Endothelial cell of umbilical vein (primary cell): ENCODE results near the gene MERTK. TPM values are rescaled to one million over a fixed set of nuclear protein-coding genes. Genes with fewer than 3 reads are reported as not detected.
A peak's percentile ranks its signal among the peaks of the same experiment; 100 is the strongest.

Experiments
- BruUV-seq: library from RNA; stranded (reverse); fragments of 400-500 nt; replicated peaks from 2 replicates; lab custom pipeline; 2021; lab: Mats Ljungman, UMichigan
- CTCF ChIA-PET: fragments of 300-600, 350-600 bp; sonication (Branson Sonifier 250); formaldehyde crosslinking; loops from one replicate; lab custom pipeline; 2021; ENCODE audit warnings: antibody characterized with exemption, inconsistent platforms; lab: Charles Lee
- POLR2A ChIA-PET: fragments of 300-600, 350-600 bp; sonication (Branson Sonifier 250); formaldehyde crosslinking; loops from one replicate; lab custom pipeline; 2021; ENCODE audit warnings: antibody characterized with exemption, inconsistent platforms; lab: Charles Lee
- DNase-seq: peaks from one replicate; pipeline ENCODE4 v3.0.0-alpha.2; 2011; ENCODE audit warnings: low read depth, low spot score
- FAIRE-seq: peaks from 2 replicates; lab custom pipeline; 2011; peaks lifted over from hg19 to GRCh38; lab: Jason Lieb, UNC
- H2AFZ ChIP-seq: 2 replicates; pipeline ENCODE4 v1.6.0; 2012; ENCODE audit warnings: low read depth, low read length, control low read depth, inconsistent platforms
- H3K27ac ChIP-seq: 2 replicates; pipeline ENCODE4 v1.5.1; 2011; ENCODE audit warnings: low read depth, mild to moderate bottlenecking, control low read depth, low read length, moderate library complexity; ENCODE audit not compliant: insufficient read depth
- H3K27me3 ChIP-seq, 2 experiments: 2 replicates each; pipeline versions ENCODE4 v1.6.0 to v1.6.1; 2011; ENCODE audit warnings: low read length in 2 of 2, mixed read lengths in 1 of 2; ENCODE audit not compliant: control insufficient read depth in 2 of 2, insufficient read depth in 2 of 2
- H3K36me3 ChIP-seq, 2 experiments: 2 replicates in 1 of 2; 3 replicates in 1 of 2; pipeline ENCODE4 v1.5.1; 2011; ENCODE audit warnings: low read length in 2 of 2, mild to moderate bottlenecking in 1 of 2, moderate library complexity in 1 of 2; ENCODE audit not compliant: control insufficient read depth in 2 of 2, insufficient read depth in 2 of 2; ENCODE audit errors: extremely low read depth in 1 of 2
- H3K4me1 ChIP-seq: 3 replicates; pipeline ENCODE4 v1.5.1; 2011; ENCODE audit warnings: mild to moderate bottlenecking, low read length; ENCODE audit not compliant: control insufficient read depth, insufficient read depth; ENCODE audit errors: extremely low read depth
- H3K4me2 ChIP-seq: 2 replicates; pipeline ENCODE4 v1.6.1; 2011; ENCODE audit warnings: low read length, control low read depth, mixed read lengths; ENCODE audit not compliant: insufficient read depth
- H3K4me3 ChIP-seq, 3 experiments: fragments of 200-600 bp in 1 of 3; sonication (generic), shearing (Covaris generic) in 1 of 3; replicated peaks in 1 of 3; 2 replicates each; pipeline ENCODE4 v1.5.1; 2011 to 2016; ENCODE audit warnings: control low read depth in 3 of 3, low read length in 3 of 3, mild to moderate bottlenecking in 2 of 3, inconsistent platforms in 1 of 3, low read depth in 1 of 3, moderate library complexity in 1 of 3; ENCODE audit not compliant: insufficient read depth in 1 of 3
- H3K79me2 ChIP-seq: 2 replicates; pipeline ENCODE4 v1.6.0; 2012; ENCODE audit warnings: low read length, inconsistent platforms; ENCODE audit not compliant: control insufficient read depth, insufficient read depth
- H3K9ac ChIP-seq: replicated peaks from 2 replicates; pipeline ENCODE3; 2011; ENCODE audit warnings: low read length, control low read depth; ENCODE audit not compliant: insufficient read depth; ENCODE audit errors: extremely low read depth
- H3K9me1 ChIP-seq: replicated peaks from 3 replicates; pipeline ENCODE4 v1.6.0; 2011; ENCODE audit warnings: mild to moderate bottlenecking, low read length; ENCODE audit not compliant: control insufficient read depth, insufficient read depth; ENCODE audit errors: extremely low read depth
- H3K9me3 ChIP-seq: replicated peaks from 2 replicates; pipeline ENCODE4 v1.5.1; 2012; ENCODE audit warnings: low read length, inconsistent platforms; ENCODE audit not compliant: control insufficient read depth, insufficient read depth
- H4K20me1 ChIP-seq: replicated peaks from 2 replicates; pipeline ENCODE3; 2011; ENCODE audit warnings: mild to moderate bottlenecking, low read length; ENCODE audit not compliant: control insufficient read depth, insufficient read depth; ENCODE audit errors: extremely low read depth
- EZH2 ChIP-seq: IDR thresholded peaks from 2 replicates; pipeline ENCODE4 v1.6.1; 2012; ENCODE audit warnings: borderline replicate concordance, low read depth, mild to moderate bottlenecking, moderate library complexity, low read length, inconsistent platforms; ENCODE audit not compliant: severe bottlenecking
- FOS ChIP-seq: IDR thresholded peaks from 2 replicates; pipeline ENCODE4 v1.6.1; 2011; ENCODE audit warnings: mild to moderate bottlenecking, low read length, moderate library complexity, borderline replicate concordance; ENCODE audit not compliant: insufficient read depth
- MYC ChIP-seq: IDR thresholded peaks from one replicate; pipeline ENCODE4 v1.6.1; 2011; ENCODE audit warnings: mild to moderate bottlenecking, low read depth, low read length
- POLR2A ChIP-seq: IDR thresholded peaks from 2 replicates; pipeline ENCODE4 v1.6.1; 2012; ENCODE audit warnings: low read depth, mild to moderate bottlenecking, control low read depth, low read length
- POLR2AphosphoS5 ChIP-seq: IDR thresholded peaks from 2 replicates; pipeline ENCODE4 v1.6.1; 2012; ENCODE audit warnings: low read depth, mild to moderate bottlenecking, control low read depth, low read length, moderate library complexity; ENCODE audit not compliant: insufficient read depth
- dilution Hi-C: fragments of 300-500 bp; cut with MboI; formaldehyde crosslinking; loops from one replicate; pipeline ENCODE4 v1.15.0; 2019; ENCODE audit warnings: low sequenced_read_pairs; ENCODE audit not compliant: extremely low pct_ligation_motif_present
- intact Hi-C: fragments of 100-400 bp; cut with micrococcal nuclease; formaldehyde crosslinking; loops from one replicate; pipeline ENCODE4 v1.10.0; 2022
- polyA plus RNA-seq, 4 experiments: library from polyadenylated mRNA; depleted of rRNA in 3 of 4; stranded (reverse) in 3 of 4; unstranded in 1 of 4; fragments of >200 nt; gene quantifications; 2 replicates each; pipeline versions ENCODE4 v1.2.1 to v1.2.3, GENCODE V29; 2011 to 2012; ENCODE audit warnings: missing spikeins in 1 of 4
- total RNA-seq: library from RNA; stranded (reverse); gene quantifications from 2 replicates; pipeline ENCODE4 v1.2.3, GENCODE V29; 2021
- TF ChIP-seq, protein P1 (sequence below): IDR thresholded peaks from 2 replicates; pipeline ENCODE4 v1.6.1; 2011; ENCODE audit not compliant: insufficient read depth, insufficient read length
- TF ChIP-seq, protein P2 (sequence below), 2 donors: IDR thresholded peaks; 1 replicate in 1 of 2; 2 replicates in 1 of 2; pipeline ENCODE4 v1.5.1; 2011; ENCODE audit warnings: low read length in 2 of 2, mild to moderate bottlenecking in 2 of 2, moderate library complexity in 2 of 2, control low read depth in 1 of 2, inconsistent platforms in 1 of 2, low read depth in 1 of 2; ENCODE audit not compliant: insufficient read depth in 1 of 2; ENCODE audit errors: extremely low read depth in 1 of 2

MERTK gene
- total and polyA plus RNA-seq, 2 donors (not counting 3 experiments of a cell fraction or from before 2014, with no cell fraction given) = 37.3 to 39.6 TPM

GRCh38 chr2:112001942-112002341 is 103.5 kb downstream of the MERTK start:
- Histone ChIP-seq H3K9me3 (no peaks in the 10 kb centered on the region), H3K27ac (no peak overlapping the region), H4K20me1 (no peaks in the 10 kb centered on the region), H3K36me3 (peaks cover 8 to 10% of the 10 kb centered on the region in 2 experiments), H2AFZ (no peak overlapping the region), H3K4me2 (no peak overlapping the region), H3K9ac (no peak overlapping the region), H3K4me1 (peaks cover 13% of the 10 kb centered on the region), H3K27me3 (no peaks in the 10 kb centered on the region), H3K79me2 (no peaks in the 10 kb centered on the region), H3K4me3 (no peak overlapping the region), H3K9me1 (no peaks in the 10 kb centered on the region)
- intact Hi-C loops = no loop called here
- POLR2A ChIA-PET = interaction anchor here (0.5 kb wide), 1 partner anchor 103 kb away, joined by 3 read pairs; the partner anchor contains the start of gene MERTK
- DNase-seq (no peak), FAIRE-seq (no peak)
- dilution Hi-C loops = no loop called here
- no TSS peak for BruUV-seq
- peak; percentile 12 for TF ChIP-seq FOS
- TF ChIP-seq, protein P1, sequence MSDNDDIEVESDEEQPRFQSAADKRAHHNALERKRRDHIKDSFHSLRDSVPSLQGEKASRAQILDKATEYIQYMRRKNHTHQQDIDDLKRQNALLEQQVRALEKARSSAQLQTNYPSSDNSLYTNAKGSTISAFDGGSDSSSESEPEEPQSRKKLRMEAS = no peak
- CTCF ChIA-PET = interaction anchor here (0.9 to 1.4 kb wide), 7 partner anchors 14 to 114 kb away, joined by 3 to 6 read pairs (median 4); no protein-coding TSS in a partner anchor

- peaks cover 13% of the 10 kb centered on the region for H3K4me1 ChIP-seq
- CTCF ChIA-PET = interaction anchor here (1.5 to 1.7 kb wide), 2 partner anchors 17 to 104 kb away, joined by 3 to 5 read pairs; no protein-coding TSS in a partner anchor
- BruUV-seq = no TSS peak
- H3K9ac ChIP-seq = no peak overlapping the region
- no peaks in the 10 kb centered on the region for H4K20me1 ChIP-seq
- POLR2A ChIA-PET = no interaction called here
- H3K27me3 ChIP-seq = no peaks in the 10 kb centered on the region
- dilution Hi-C loops (no loop called here), intact Hi-C loops (no loop called here)
- H3K36me3 ChIP-seq = peaks cover 0 to 6% of the 10 kb centered on the region in 2 experiments
- no peak overlapping the region for H3K4me3 ChIP-seq
- H3K79me2 ChIP-seq = no peaks in the 10 kb centered on the region
- H3K4me2 ChIP-seq = no peak overlapping the region
- no peak overlapping the region for H3K27ac ChIP-seq
- DNase-seq (no peak), FAIRE-seq (no peak)
- TF ChIP-seq MYC (no peak), POLR2AphosphoS5 (no peak), POLR2A (no peak), EZH2 (no peak)
- TF ChIP-seq, protein P2, sequence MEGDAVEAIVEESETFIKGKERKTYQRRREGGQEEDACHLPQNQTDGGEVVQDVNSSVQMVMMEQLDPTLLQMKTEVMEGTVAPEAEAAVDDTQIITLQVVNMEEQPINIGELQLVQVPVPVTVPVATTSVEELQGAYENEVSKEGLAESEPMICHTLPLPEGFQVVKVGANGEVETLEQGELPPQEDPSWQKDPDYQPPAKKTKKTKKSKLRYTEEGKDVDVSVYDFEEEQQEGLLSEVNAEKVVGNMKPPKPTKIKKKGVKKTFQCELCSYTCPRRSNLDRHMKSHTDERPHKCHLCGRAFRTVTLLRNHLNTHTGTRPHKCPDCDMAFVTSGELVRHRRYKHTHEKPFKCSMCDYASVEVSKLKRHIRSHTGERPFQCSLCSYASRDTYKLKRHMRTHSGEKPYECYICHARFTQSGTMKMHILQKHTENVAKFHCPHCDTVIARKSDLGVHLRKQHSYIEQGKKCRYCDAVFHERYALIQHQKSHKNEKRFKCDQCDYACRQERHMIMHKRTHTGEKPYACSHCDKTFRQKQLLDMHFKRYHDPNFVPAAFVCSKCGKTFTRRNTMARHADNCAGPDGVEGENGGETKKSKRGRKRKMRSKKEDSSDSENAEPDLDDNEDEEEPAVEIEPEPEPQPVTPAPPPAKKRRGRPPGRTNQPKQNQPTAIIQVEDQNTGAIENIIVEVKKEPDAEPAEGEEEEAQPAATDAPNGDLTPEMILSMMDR (IDR thresholded peaks at IDR 0.05; ENCODE audit: extremely low read depth in 1 of 2, insufficient read depth in 1 of 2, low read depth in 1 of 2, low read length in 2 of 2) = no peak
- no peaks in the 10 kb centered on the region for H3K9me1 ChIP-seq
- no peaks in the 10 kb centered on the region for H3K9me3 ChIP-seq
- H2AFZ ChIP-seq = no peak overlapping the region
Measured at GRCh38 chr2:112003576-112004252, 105.3 kb downstream of the MERTK start.
